ENCODE data around the gene LPP. TPM values are rescaled to one million over a fixed set of nuclear protein-coding genes. Genes with fewer than 3 reads are reported as not detected.

Gene LPP
- total RNA-seq, 1 donor from 2014 or later = 184 TPM

DNA sequence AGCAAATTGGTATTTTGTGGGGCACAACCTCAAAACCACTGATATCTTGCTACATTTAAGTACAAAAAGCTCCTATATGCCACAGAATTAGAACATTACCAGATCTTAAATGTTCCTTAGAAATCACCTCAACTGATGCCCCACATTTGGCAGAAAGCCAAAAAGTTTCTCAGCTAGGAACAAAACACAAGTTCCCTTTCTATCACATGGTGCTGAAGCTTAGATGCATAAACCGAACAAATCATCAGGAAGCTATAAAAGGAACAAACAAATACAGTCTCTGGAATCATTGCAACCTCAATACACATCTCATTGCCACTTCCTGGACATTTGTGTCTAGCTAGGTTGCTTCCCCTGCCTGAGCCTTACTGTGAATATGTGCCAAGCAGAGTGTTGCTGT, 492.6 kb downstream of the LPP start:
- peaks cover 22% of the 10 kb centered on the region for H3K4me1 Mint-ChIP-seq (ENCODE audit: unreplicated experiment)
- no peak for DNase-seq (ENCODE audit: extremely low spot score, unreplicated experiment)
- no peak overlapping the region for H3K4me3 Mint-ChIP-seq (ENCODE audit: unreplicated experiment)
- peaks cover 3% of the 10 kb centered on the region for H3K36me3 Mint-ChIP-seq (ENCODE audit: unreplicated experiment)
- H3K9me3 Mint-ChIP-seq (ENCODE audit: unreplicated experiment) = no peaks in the 10 kb centered on the region
- H3K27ac Mint-ChIP-seq (ENCODE audit: unreplicated experiment) = no peak overlapping the region
- no peaks in the 10 kb centered on the region for H3K27me3 Mint-ChIP-seq (ENCODE audit: unreplicated experiment)
- TF ChIP-seq, protein P1, sequence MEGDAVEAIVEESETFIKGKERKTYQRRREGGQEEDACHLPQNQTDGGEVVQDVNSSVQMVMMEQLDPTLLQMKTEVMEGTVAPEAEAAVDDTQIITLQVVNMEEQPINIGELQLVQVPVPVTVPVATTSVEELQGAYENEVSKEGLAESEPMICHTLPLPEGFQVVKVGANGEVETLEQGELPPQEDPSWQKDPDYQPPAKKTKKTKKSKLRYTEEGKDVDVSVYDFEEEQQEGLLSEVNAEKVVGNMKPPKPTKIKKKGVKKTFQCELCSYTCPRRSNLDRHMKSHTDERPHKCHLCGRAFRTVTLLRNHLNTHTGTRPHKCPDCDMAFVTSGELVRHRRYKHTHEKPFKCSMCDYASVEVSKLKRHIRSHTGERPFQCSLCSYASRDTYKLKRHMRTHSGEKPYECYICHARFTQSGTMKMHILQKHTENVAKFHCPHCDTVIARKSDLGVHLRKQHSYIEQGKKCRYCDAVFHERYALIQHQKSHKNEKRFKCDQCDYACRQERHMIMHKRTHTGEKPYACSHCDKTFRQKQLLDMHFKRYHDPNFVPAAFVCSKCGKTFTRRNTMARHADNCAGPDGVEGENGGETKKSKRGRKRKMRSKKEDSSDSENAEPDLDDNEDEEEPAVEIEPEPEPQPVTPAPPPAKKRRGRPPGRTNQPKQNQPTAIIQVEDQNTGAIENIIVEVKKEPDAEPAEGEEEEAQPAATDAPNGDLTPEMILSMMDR (IDR thresholded peaks at IDR 0.05) = no peak

DNA sequence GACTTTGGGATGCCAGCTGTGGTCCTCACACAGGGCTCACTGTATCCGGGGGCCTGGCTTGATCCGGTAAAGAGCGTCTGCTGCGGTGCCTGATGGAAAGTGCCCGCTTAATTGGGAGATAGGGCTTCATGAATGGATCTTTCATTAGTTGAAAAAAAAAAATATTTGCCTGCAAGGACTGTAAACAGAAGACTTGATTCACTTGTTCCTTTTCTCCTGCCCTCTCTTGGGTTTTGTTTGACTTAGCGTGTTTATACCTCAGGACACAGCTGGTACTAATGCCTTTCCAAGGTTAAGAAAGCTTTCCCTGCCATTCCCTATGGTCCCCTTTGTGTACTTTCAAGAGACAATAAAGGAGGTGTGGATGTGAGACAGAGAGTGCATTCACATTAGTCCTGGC, 493.3 kb downstream of the LPP start:
- H3K4me3 Mint-ChIP-seq (ENCODE audit: unreplicated experiment) = no peak overlapping the region
- H3K9me3 Mint-ChIP-seq (ENCODE audit: unreplicated experiment) = no peaks in the 10 kb centered on the region
- H3K36me3 Mint-ChIP-seq (ENCODE audit: unreplicated experiment) = peaks cover 3% of the 10 kb centered on the region
- TF ChIP-seq, protein P1 (IDR thresholded peaks at IDR 0.05) = no peak
- no peak for DNase-seq (ENCODE audit: extremely low spot score, unreplicated experiment)
- peaks cover 16% of the 10 kb centered on the region for H3K4me1 Mint-ChIP-seq (ENCODE audit: unreplicated experiment)
- peak overlapping the region; percentile 46 for H3K27ac Mint-ChIP-seq (ENCODE audit: unreplicated experiment)
- no peaks in the 10 kb centered on the region for H3K27me3 Mint-ChIP-seq (ENCODE audit: unreplicated experiment)

DNA sequence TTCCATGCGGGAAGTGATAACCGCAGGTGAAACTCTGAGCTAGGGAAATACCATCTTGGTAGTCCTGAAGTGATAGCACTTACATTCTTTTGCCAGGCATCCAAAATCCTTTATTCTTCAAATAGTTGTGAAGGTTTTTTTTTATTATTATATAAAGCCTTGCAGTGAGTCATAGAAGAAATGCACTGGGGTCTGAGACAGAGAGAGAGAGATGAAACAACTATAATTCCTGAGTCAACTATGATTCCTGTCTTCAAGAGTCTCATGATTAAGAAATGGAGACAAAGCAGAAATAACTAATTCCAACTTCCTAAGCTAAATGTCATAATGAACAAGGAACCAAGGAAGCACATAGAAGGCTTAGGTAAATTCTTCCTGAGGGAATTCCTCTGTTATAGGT, 495.6 kb downstream of the LPP start:
- no peak overlapping the region for H3K27ac Mint-ChIP-seq (ENCODE audit: unreplicated experiment)
- H3K9me3 Mint-ChIP-seq (ENCODE audit: unreplicated experiment) = no peaks in the 10 kb centered on the region
- no peaks in the 10 kb centered on the region for H3K27me3 Mint-ChIP-seq (ENCODE audit: unreplicated experiment)
- TF ChIP-seq, protein P1 (IDR thresholded peaks at IDR 0.05) = no peak
- DNase-seq (ENCODE audit: extremely low spot score, unreplicated experiment) = no peak
- no peak overlapping the region for H3K4me3 Mint-ChIP-seq (ENCODE audit: unreplicated experiment)
- peaks cover 3% of the 10 kb centered on the region for H3K36me3 Mint-ChIP-seq (ENCODE audit: unreplicated experiment)
- H3K4me1 Mint-ChIP-seq (ENCODE audit: unreplicated experiment) = peaks cover 12% of the 10 kb centered on the region

DNA sequence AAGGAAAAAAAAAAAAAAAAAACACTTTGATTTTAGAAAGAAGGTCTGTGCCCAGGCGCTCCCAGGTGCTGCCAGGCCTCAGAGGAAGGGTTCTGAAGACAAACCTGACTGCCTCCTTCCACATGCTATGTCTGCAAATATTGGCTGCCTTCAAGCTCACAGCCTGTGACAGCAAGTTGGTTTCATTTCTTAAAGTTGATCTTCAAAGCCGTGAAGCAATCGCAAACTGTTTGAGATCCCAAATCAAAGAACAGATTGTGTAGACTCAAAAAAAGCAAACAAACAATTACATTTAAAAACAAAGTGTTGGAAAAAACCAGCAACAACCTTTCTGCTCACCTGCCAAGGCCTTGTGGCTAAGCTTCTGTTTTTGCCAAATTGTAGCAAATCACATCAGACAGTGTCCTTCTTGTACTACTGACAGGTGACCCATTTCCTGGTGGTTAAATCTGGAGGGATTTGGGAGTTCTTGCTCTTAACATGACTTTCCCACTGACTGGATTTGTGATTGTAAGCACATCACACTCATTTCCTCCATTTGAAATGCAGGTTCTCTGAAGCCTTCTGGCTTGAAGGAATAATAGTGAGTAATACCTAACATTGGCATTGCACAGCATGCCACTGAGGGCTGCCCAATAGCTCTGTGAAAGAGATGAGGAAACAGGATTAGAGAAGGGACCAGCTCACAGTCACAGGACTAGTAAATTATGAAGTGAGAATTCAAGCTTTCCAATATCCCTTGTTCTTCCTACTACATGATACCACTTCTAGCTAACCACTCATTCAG, 502.4 kb downstream of the LPP start:
- TF ChIP-seq, protein P1 (IDR thresholded peaks at IDR 0.05) = no peak
- Mint-ChIP-seq H3K27me3 (ENCODE audit: unreplicated experiment) (no peaks in the 10 kb centered on the region), H3K4me1 (ENCODE audit: unreplicated experiment) (peaks cover 4% of the 10 kb centered on the region), H3K4me3 (ENCODE audit: unreplicated experiment) (no peak overlapping the region), H3K36me3 (ENCODE audit: unreplicated experiment) (no peaks in the 10 kb centered on the region), H3K27ac (ENCODE audit: unreplicated experiment) (no peak overlapping the region), H3K9me3 (ENCODE audit: unreplicated experiment) (peaks cover 2% of the 10 kb centered on the region)
- DNase-seq (ENCODE audit: extremely low spot score, unreplicated experiment) = no peak

DNA sequence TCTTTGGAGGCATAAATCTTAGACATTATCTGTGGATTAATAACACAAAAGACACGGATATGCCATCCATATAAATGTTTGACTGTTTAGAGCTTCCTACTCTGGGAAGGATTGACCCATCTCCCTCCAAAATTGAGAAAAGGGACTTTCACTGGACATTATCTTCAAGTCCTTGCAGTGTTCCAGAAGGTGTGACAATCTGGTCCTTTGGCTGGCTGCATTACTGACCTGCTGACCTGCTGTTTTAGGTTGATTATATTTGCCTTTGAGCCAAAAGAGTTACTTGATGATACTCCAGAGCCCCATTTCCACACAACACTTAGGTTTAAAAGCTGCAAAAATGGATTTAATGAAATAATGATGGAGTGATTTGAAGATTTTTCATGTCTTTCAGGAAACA, 504.6 kb downstream of the LPP start:
- DNase-seq (ENCODE audit: extremely low spot score, unreplicated experiment) = no peak
- H3K36me3 Mint-ChIP-seq (ENCODE audit: unreplicated experiment) = no peaks in the 10 kb centered on the region
- H3K27ac Mint-ChIP-seq (ENCODE audit: unreplicated experiment) = no peak overlapping the region
- H3K4me1 Mint-ChIP-seq (ENCODE audit: unreplicated experiment) = peaks cover 15% of the 10 kb centered on the region
- TF ChIP-seq, protein P1 (IDR thresholded peaks at IDR 0.05) = no peak
- no peaks in the 10 kb centered on the region for H3K27me3 Mint-ChIP-seq (ENCODE audit: unreplicated experiment)
- H3K9me3 Mint-ChIP-seq (ENCODE audit: unreplicated experiment) = peaks cover 6% of the 10 kb centered on the region
- H3K4me3 Mint-ChIP-seq (ENCODE audit: unreplicated experiment) = no peak overlapping the region

Data from osteocyte (in vitro differentiated cells).